A204.1 (cell line): ENCODE measurements around the gene JCAD.
"Not testable (repeated sequence)": the region's sequence is repeated elsewhere in the genome, so short reads cannot be mapped to it uniquely, and the experiment has no call there.

Experiments
- FAIRE-seq: peaks from 2 replicates; lab custom pipeline; 2012; peaks lifted over from hg19 to GRCh38; lab: Jason Lieb, UNC

Gene JCAD

GRCh38 chr10:30026578-30026977 is 32.8 kb downstream of the JCAD start:
- no peak for FAIRE-seq

- FAIRE-seq, result no peak
Measured at GRCh38 chr10:30026080-30026479, 33.3 kb downstream of the JCAD start.

- not testable (repeated sequence) for FAIRE-seq
Measured at GRCh38 chr10:30025428-30025827, 34.0 kb downstream of the JCAD start.

GRCh38 chr10:30022590-30022989 is 36.8 kb downstream of the JCAD start:
- no peak for FAIRE-seq

GRCh38 chr10:30019468-30019867 is 39.9 kb downstream of the JCAD start:
- no peak for FAIRE-seq

- no peak for FAIRE-seq
Measured at GRCh38 chr10:30018496-30018895, 40.9 kb downstream of the JCAD start.

- FAIRE-seq, result no peak
Measured at GRCh38 chr10:30017966-30018365, 41.4 kb downstream of the JCAD start.

GRCh38 chr10:30017556-30017955 is 41.8 kb downstream of the JCAD start:
- no peak for FAIRE-seq

- no peak for FAIRE-seq
Measured at GRCh38 chr10:30014511-30014910, 44.9 kb downstream of the JCAD start.

- no peak for FAIRE-seq
Measured at GRCh38 chr10:30013757-30014156, 45.6 kb downstream of the JCAD start.

- FAIRE-seq, result no peak
Measured at GRCh38 chr10:30011956-30012647, 47.3 kb downstream of the JCAD start.

- FAIRE-seq, result no peak
Measured at GRCh38 chr10:30011396-30011795, 48.0 kb downstream of the JCAD start.

GRCh38 chr10:30007406-30007805 is 52.0 kb downstream of the JCAD start:
- no peak for FAIRE-seq

- FAIRE-seq, result no peak
Measured at GRCh38 chr10:30006410-30006809, 53.0 kb downstream of the JCAD start.

- FAIRE-seq, result not testable (repeated sequence)
Measured at GRCh38 chr10:30005116-30005515, 54.3 kb downstream of the JCAD start.

- no peak for FAIRE-seq
Measured at GRCh38 chr10:30002426-30003266, 56.7 kb downstream of the JCAD start.

GRCh38 chr10:30000802-30001571 is 58.4 kb downstream of the JCAD start:
- FAIRE-seq, result no peak

- FAIRE-seq, result no peak
Measured at GRCh38 chr10:29998142-29998808, 61.1 kb downstream of the JCAD start.

GRCh38 chr10:29994811-29995210 is 64.6 kb downstream of the JCAD start:
- FAIRE-seq, result no peak

- no peak for FAIRE-seq
Measured at GRCh38 chr10:29993319-29993915, 66.0 kb downstream of the JCAD start.

- FAIRE-seq, result no peak
Measured at GRCh38 chr10:29992914-29993313, 66.5 kb downstream of the JCAD start.

GRCh38 chr10:29991382-29991781 is 68.0 kb downstream of the JCAD start:
- no peak for FAIRE-seq
